GM13977 (cell line): ENCODE data around the gene GAL3ST3.
A peak's percentile ranks its signal among the peaks of the same experiment; 100 is the strongest.
"Not testable (repeated sequence)": the region's sequence is repeated elsewhere in the genome, so short reads cannot be mapped to it uniquely, and the experiment has no call there.

Experiments used
- DNase-seq: peaks from one replicate; pipeline ENCODE4 v3.0.0; 2012; ENCODE audit warnings: low spot score
- CTCF ChIP-seq: IDR thresholded peaks from 2 replicates; pipeline ENCODE4 v1.5.1; 2012; ENCODE audit warnings: mild to moderate bottlenecking, control low read depth; ENCODE audit not compliant: insufficient read depth; ENCODE audit errors: extremely low read depth, missing control alignments
- in situ Hi-C: fragments of 300-500 bp; cut with MboI; formaldehyde crosslinking; loops from one replicate; pipeline ENCODE4 v1.12.0; 2022; ENCODE audit warnings: low sequenced_read_pairs, low pct_unique_long_range_greater_than_20kb, mixed read lengths, inconsistent platforms; ENCODE audit not compliant: unreplicated experiment

The GAL3ST3 gene

GRCh38 chr11:66048547-66049323 lies at the start of gene GAL3ST3:
Gene GAL3ST3, minus strand, starts transcription at chr11:66049161. Its CDS starts 3,746 bp downstream, at chr11:66045415.
- peak; percentile 19 for DNase-seq
- no peak for TF ChIP-seq CTCF
- in situ Hi-C loops = no loop called here

GRCh38 chr11:66092125-66092524 lies 43.2 kb upstream of the GAL3ST3 start:
- in situ Hi-C loops = not testable (repeated sequence)

GRCh38 chr11:66090288-66090687 lies 41.3 kb upstream of the GAL3ST3 start:
- TF ChIP-seq CTCF = no peak
- DNase-seq = no peak
- in situ Hi-C loops = no loop called here

More at GRCh38 chr11:66092125-66092524, 43.2 kb upstream of the GAL3ST3 start:
- not testable (repeated sequence) for DNase-seq

GRCh38 chr11:66089067-66089466 lies 40.1 kb upstream of the GAL3ST3 start:
- no peak for TF ChIP-seq CTCF
- no peak for DNase-seq
- in situ Hi-C loops = no loop called here

GRCh38 chr11:66087148-66087908 lies 38.4 kb upstream of the GAL3ST3 start:
- in situ Hi-C loops = no loop called here
- no peak for DNase-seq
- TF ChIP-seq CTCF = no peak

GRCh38 chr11:66084821-66085475 lies 36.0 kb upstream of the GAL3ST3 start:
- TF ChIP-seq CTCF = no peak
- DNase-seq = no peak
- in situ Hi-C loops = no loop called here
